ENCODE measurements around the gene MEGF11. TPM values are rescaled to one million over a fixed set of nuclear protein-coding genes. Genes with fewer than 3 reads are reported as not detected.

MEGF11 gene
- polyA plus RNA-seq, 2 of the 4 experiments (the other 2 are of a cell fraction): 0.25 to 0.31 TPM

DNA sequence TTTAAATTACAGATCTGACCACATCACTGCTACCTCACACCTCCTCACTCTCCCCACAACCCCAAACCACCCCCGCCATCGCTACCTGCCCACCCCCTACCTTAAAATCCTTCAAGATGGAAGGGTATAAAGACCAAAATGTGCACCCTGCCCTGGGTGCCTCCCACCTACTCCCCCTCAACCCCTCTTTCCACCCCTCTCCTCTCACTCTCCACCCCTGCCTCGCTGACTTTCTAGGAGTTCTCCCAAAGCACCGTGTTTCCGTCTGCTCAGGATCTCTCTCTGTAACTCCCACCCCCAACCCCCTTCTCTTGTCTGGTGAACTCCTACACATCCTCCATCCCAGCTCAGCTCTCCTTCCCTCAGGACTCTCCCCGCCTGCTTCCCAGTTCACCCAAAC is 69.1 kb downstream of the MEGF11 start:
- no peak for DNase-seq (ENCODE audit: low read depth in 1 of 2, low spot score in 1 of 2)
- Histone ChIP-seq H3K4me3 (no peak overlapping the region), H3K4me2 (no peak overlapping the region), H3K27ac (no peak overlapping the region), H3K4me1 (no peaks in the 10 kb centered on the region), H3K9me3 (no peaks in the 10 kb centered on the region)
- no peak for ATAC-seq
- ChIA-PET CTCF (interaction anchor here (0.7 kb wide), 1 partner anchor 101 kb away, joined by 3 read pairs; no protein-coding TSS in a partner anchor), POLR2A (no interaction called here)
- 26% methylated on average over 5 of the region's 6 CpGs for WGBS (ENCODE audit: missing lambda C conversion rate)
- TF ChIP-seq MAFK (IDR thresholded peaks at IDR 0.05; ENCODE audit: partially characterized antibody): no peak
- TF ChIP-seq, protein P1, sequence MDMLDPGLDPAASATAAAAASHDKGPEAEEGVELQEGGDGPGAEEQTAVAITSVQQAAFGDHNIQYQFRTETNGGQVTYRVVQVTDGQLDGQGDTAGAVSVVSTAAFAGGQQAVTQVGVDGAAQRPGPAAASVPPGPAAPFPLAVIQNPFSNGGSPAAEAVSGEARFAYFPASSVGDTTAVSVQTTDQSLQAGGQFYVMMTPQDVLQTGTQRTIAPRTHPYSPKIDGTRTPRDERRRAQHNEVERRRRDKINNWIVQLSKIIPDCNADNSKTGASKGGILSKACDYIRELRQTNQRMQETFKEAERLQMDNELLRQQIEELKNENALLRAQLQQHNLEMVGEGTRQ (IDR thresholded peaks at IDR 0.05): no peak
- TF ChIP-seq FOSL2 (IDR thresholded peaks at IDR 0.05): no peak
- no peak for TF ChIP-seq FOSL2 (CRISPR knock-in tag; IDR thresholded peaks at IDR 0.05)
- no peak for TF ChIP-seq ELK1 (IDR thresholded peaks at IDR 0.05; ENCODE audit: low read depth, low read length)
- TF ChIP-seq CEBPB (IDR thresholded peaks at IDR 0.05): no peak
- no peak for FAIRE-seq

DNA sequence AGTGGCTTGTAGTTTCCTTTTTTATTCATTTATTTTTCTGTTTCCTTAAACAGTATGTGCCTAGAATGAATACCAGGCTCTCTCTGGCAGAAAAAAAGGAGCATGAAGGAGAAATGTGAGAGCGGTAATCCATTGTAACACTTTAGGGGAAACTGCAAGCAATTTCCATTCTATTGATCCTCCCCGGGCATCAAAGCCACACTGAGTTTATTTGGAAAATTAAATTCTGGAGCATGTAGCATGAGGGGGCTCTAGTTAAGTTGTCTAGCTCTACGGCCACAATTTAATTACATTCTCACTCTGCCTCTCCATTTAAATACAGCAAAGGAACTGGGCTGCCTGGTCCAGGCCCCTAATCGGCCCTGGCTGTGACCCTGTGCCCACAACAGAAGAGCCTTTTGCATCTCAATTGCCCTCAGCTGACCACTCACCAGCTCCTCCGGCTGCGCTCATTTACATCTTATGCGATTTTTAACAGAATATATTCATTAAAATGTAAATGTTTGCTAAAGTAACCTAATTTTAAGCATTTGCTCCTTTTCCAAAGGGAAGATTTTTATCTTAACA is 72.9 kb downstream of the MEGF11 start:
- ChIA-PET CTCF (interaction anchor here (0.8 to 3.5 kb wide), 3 partner anchors 11 to 17 kb away, joined by 3 to 17 read pairs (median 3); no protein-coding TSS in a partner anchor), POLR2A (no interaction called here)
- WGBS (ENCODE audit: missing lambda C conversion rate): 69% methylated on average over 7 of the region's 7 CpGs
- no peak for ATAC-seq
- Histone ChIP-seq H3K4me1 (no peaks in the 10 kb centered on the region), H3K4me3 (no peak overlapping the region), H3K27ac (no peak overlapping the region), H3K4me2 (no peak overlapping the region), H3K9me3 (no peaks in the 10 kb centered on the region)
- no peak for DNase-seq (ENCODE audit: low read depth in 1 of 2, low spot score in 1 of 2)
- TF ChIP-seq ZSCAN20 (CRISPR knock-in tag; IDR thresholded peaks at IDR 0.05): no peak
- no peak for TF ChIP-seq REST (IDR thresholded peaks at IDR 0.05)
- TF ChIP-seq, protein P2, sequence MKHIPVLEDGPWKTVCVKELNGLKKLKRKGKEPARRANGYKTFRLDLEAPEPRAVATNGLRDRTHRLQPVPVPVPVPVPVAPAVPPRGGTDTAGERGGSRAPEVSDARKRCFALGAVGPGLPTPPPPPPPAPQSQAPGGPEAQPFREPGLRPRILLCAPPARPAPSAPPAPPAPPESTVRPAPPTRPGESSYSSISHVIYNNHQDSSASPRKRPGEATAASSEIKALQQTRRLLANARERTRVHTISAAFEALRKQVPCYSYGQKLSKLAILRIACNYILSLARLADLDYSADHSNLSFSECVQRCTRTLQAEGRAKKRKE (CRISPR knock-in tag; IDR thresholded peaks at IDR 0.05; ENCODE audit: low read depth): no peak
- no peak for TF ChIP-seq JUNB (IDR thresholded peaks at IDR 0.05)
- TF ChIP-seq HEYL (CRISPR knock-in tag; IDR thresholded peaks at IDR 0.05): no peak
- no peak for TF ChIP-seq EHF (CRISPR knock-in tag; IDR thresholded peaks at IDR 0.05)
- TF ChIP-seq ZC3H11A (IDR thresholded peaks at IDR 0.05): no peak
- no peak for TF ChIP-seq MAFK (IDR thresholded peaks at IDR 0.05; ENCODE audit: partially characterized antibody)
- no peak for TF ChIP-seq HOXA7 (CRISPR knock-in tag; IDR thresholded peaks at IDR 0.05)
- TF ChIP-seq, protein P3, sequence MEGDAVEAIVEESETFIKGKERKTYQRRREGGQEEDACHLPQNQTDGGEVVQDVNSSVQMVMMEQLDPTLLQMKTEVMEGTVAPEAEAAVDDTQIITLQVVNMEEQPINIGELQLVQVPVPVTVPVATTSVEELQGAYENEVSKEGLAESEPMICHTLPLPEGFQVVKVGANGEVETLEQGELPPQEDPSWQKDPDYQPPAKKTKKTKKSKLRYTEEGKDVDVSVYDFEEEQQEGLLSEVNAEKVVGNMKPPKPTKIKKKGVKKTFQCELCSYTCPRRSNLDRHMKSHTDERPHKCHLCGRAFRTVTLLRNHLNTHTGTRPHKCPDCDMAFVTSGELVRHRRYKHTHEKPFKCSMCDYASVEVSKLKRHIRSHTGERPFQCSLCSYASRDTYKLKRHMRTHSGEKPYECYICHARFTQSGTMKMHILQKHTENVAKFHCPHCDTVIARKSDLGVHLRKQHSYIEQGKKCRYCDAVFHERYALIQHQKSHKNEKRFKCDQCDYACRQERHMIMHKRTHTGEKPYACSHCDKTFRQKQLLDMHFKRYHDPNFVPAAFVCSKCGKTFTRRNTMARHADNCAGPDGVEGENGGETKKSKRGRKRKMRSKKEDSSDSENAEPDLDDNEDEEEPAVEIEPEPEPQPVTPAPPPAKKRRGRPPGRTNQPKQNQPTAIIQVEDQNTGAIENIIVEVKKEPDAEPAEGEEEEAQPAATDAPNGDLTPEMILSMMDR (IDR thresholded peaks at IDR 0.05): no peak
- TF ChIP-seq KDM1A (IDR thresholded peaks at IDR 0.05; ENCODE audit: low read depth): no peak
- TF ChIP-seq EHMT2 (IDR thresholded peaks at IDR 0.05; ENCODE audit: low read depth): no peak
- TF ChIP-seq HDAC2 (IDR thresholded peaks at IDR 0.05): no peak
- TF ChIP-seq, protein P4, sequence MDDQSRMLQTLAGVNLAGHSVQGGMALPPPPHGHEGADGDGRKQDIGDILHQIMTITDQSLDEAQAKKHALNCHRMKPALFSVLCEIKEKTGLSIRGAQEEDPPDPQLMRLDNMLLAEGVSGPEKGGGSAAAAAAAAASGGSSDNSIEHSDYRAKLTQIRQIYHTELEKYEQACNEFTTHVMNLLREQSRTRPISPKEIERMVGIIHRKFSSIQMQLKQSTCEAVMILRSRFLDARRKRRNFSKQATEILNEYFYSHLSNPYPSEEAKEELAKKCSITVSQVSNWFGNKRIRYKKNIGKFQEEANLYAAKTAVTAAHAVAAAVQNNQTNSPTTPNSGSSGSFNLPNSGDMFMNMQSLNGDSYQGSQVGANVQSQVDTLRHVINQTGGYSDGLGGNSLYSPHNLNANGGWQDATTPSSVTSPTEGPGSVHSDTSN (IDR thresholded peaks at IDR 0.05): no peak
- no peak for TF ChIP-seq RFX5 (IDR thresholded peaks at IDR 0.05)
- TF ChIP-seq HOXB5 (CRISPR knock-in tag; IDR thresholded peaks at IDR 0.05): no peak
- TF ChIP-seq SMC3 (IDR thresholded peaks at IDR 0.05): no peak
- no peak for TF ChIP-seq ELK1 (IDR thresholded peaks at IDR 0.05; ENCODE audit: low read depth, low read length)
- no peak for TF ChIP-seq CHD2 (IDR thresholded peaks at IDR 0.05; ENCODE audit: low read length, partially characterized antibody)
- no peak for TF ChIP-seq KDM5A (IDR thresholded peaks at IDR 0.05)
- FAIRE-seq: no peak
